Lower leg skin (tissue), 4 donors: ENCODE measurements around the gene ING3. TPM values are rescaled to one million over a fixed set of nuclear protein-coding genes. Genes with fewer than 3 reads are reported as not detected.
"Not testable (repeated sequence)": the region's sequence is repeated elsewhere in the genome, so short reads cannot be mapped to it uniquely, and the experiment has no call there.

Source experiments
- DNase-seq, 2 donors: peaks; one replicate each; pipeline ENCODE4 v3.0.0-alpha.2; 2019; ENCODE audit warnings: low spot score in 2 of 2
- H3K4me3 ChIP-seq: fragments of 200-600 bp; sonication (generic); 2 replicates; pipeline ENCODE4 v1.5.1; 2017; ENCODE audit warnings: mild to moderate bottlenecking, low read depth; ENCODE audit not compliant: poor library complexity, severe bottlenecking
- CTCF ChIP-seq, 3 donors: fragments of 450-650 bp; IDR thresholded peaks; one replicate each; pipeline ENCODE4 v1.5.1; 2016; ENCODE audit warnings: antibody characterized with exemption in 3 of 3, mild to moderate bottlenecking in 3 of 3, moderate library complexity in 2 of 3
- POLR2A ChIP-seq, 2 donors: fragments of 450-650 bp; IDR thresholded peaks; one replicate each; pipeline ENCODE4 v1.6.1; 2016 to 2017; ENCODE audit warnings: antibody characterized with exemption in 2 of 2, mild to moderate bottlenecking in 1 of 2, moderate library complexity in 1 of 2
- WGBS, 2 donors: methylation state at CpG; one replicate each; pipeline ENCODE4 v1.1.5; 2018; 5-methylcytosine and 5-hydroxymethylcytosine counted together
- intact Hi-C: fragments of 100-400 bp; cut with DNase I; formaldehyde crosslinking; loops from one replicate; pipeline ENCODE4 v1.15.0; 2023; ENCODE audit warnings: low total_unique reads
- total RNA-seq, 4 donors: library from RNA; depleted of rRNA; stranded (reverse); fragments of >200 nt; gene quantifications; one replicate each; pipeline ENCODE4 v1.1.0, GENCODE V29; 2016

Gene ING3
- total RNA-seq, 4 donors from 2014 or later: 6.6 to 11.4 (median 9.8) TPM

- no peak for TF ChIP-seq POLR2A (IDR thresholded peaks at IDR 0.05)
- WGBS, 2 donors: 95 to 97% methylated on average over 1 of the region's 1 CpG
- intact Hi-C loops: no loop called here
- no peak for DNase-seq
- no peak overlapping the region for H3K4me3 ChIP-seq
These were observed 13.5 kb downstream of the ING3 start for GRCh38 chr7:120964088-120964487.

- no peak overlapping the region for H3K4me3 ChIP-seq
- no peak for DNase-seq
- intact Hi-C loops: no loop called here
- no peak for TF ChIP-seq CTCF (IDR thresholded peaks at IDR 0.05)
- TF ChIP-seq POLR2A (IDR thresholded peaks at IDR 0.05): no peak
These were observed 16.4 kb downstream of the ING3 start for GRCh38 chr7:120966961-120967360.

DNA sequence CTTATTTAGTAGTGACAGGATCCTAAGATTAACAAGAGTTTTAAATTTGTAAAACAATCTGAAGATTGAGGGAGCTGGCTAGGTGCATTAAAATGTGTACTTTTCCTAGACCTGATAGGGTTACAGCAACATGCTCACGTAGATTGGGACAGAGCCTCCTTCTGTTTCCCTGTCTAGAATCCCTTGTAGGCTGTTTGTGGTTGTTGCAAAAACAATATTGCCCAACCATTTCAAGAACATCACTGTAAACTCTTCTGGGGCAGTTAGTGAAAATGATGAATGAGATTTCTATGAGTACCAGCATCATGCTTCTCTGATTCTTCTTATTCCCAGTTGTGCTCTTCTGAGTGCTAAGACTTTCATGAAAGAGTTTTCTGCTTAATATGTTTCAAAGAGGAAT is 23.3 kb downstream of the ING3 start:
- WGBS, 2 donors: 81% methylated on average over 1 of the region's 1 CpG
- intact Hi-C loops: no loop called here

DNA sequence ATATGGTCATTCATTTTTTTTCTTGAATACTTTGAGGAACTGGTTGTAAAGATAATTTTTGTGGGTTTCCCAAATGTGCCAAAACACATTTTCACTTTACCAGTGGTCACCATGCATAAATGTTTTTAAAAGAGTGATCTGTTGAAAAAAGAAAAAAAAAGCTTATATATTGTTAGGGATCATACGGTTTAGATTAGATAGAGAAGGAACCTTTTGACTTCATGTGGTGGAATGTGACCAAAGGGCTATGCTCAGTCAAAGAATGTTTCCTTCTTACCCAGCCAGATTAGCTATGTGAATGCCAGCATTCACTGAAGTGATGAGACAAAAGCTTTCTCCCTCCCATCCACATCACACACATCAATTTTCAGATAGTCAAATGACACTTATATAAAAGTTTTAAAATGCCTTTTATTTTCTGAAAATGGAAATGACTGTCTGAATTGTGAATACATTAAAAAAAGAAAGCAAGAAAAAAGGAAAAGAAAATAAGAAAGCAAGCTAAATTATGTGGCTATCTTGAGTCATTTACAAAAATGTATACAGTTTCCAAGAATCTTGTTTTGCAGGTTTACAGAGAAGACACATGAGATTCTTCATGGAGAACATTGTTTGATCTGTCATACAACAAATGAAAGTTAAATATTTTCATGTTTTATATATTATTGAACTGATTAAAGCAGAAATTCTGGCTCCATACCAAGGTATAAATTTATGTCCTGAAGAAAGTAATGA is 29.4 kb downstream of the ING3 start:
- whole genome bisulfite sequencing, 2 donors: 4 to 9% methylated on average over 1 of the region's 1 CpG
- no peak overlapping the region for H3K4me3 ChIP-seq
- intact Hi-C loops: loop anchor here (10.0 kb wide), 1 partner anchor 105 kb away; no protein-coding TSS in a partner anchor
- DNase-seq: no peak
- TF ChIP-seq POLR2A (IDR thresholded peaks at IDR 0.05) (no peak), CTCF (IDR thresholded peaks at IDR 0.05) (no peak)

More for the DNA sequence above, 23.3 kb downstream of the ING3 start:
- TF ChIP-seq POLR2A (IDR thresholded peaks at IDR 0.05) (no peak), CTCF (IDR thresholded peaks at IDR 0.05) (no peak)
- no peak overlapping the region for H3K4me3 ChIP-seq
- DNase-seq: no peak

GRCh38 chr7:120981117-120981516 is 30.5 kb downstream of the ING3 start:
- TF ChIP-seq POLR2A (IDR thresholded peaks at IDR 0.05) (no peak), CTCF (IDR thresholded peaks at IDR 0.05) (no peak)
- H3K4me3 ChIP-seq: no peak overlapping the region
- WGBS, 2 donors: 74 to 87% methylated on average over 1 of the region's 1 CpG
- intact Hi-C loops: loop anchor here (10.0 kb wide), 1 partner anchor 104 kb away; no protein-coding TSS in a partner anchor
- no peak for DNase-seq

- intact Hi-C loops: loop anchor here (10.0 kb wide), 1 partner anchor 103 kb away; no protein-coding TSS in a partner anchor
- TF ChIP-seq CTCF (IDR thresholded peaks at IDR 0.05) (no peak), POLR2A (IDR thresholded peaks at IDR 0.05) (no peak)
- no peak overlapping the region for H3K4me3 ChIP-seq
- no peak for DNase-seq
- whole genome bisulfite sequencing, 2 donors: 50 to 68% methylated on average over 4 of the region's 4 CpGs
These were observed 31.5 kb downstream of the ING3 start for GRCh38 chr7:120981888-120982615.

GRCh38 chr7:120983592-120983991 is 33.0 kb downstream of the ING3 start:
- intact Hi-C loops: loop anchor here (10.0 kb wide), 1 partner anchor 101 kb away; no protein-coding TSS in a partner anchor
- not testable (repeated sequence) for H3K4me3 ChIP-seq, DNase-seq
- 95 to 96% methylated on average over 5 of the region's 8 CpGs for WGBS, 2 donors
